Esophagus muscularis mucosa (tissue), 4 donors: ENCODE results near the gene ME3.

ENCODE experiments used
- CTCF ChIP-seq, 3 experiments: fragments of 200-600 bp in 2 of 3; fragments of 450-650 bp in 1 of 3; sonication (generic) in 2 of 3; IDR thresholded peaks; one replicate each; pipeline ENCODE4 v1.5.1; 2017 to 2019; ENCODE audit warnings: antibody characterized with exemption in 3 of 3, mild to moderate bottlenecking in 2 of 3, moderate library complexity in 1 of 3
- EP300 ChIP-seq: sonication (generic); formaldehyde crosslinking; IDR thresholded peaks from one replicate; pipeline ENCODE4 v1.6.1; 2017; ENCODE audit warnings: antibody characterized with exemption
- POLR2A ChIP-seq: fragments of 450-650 bp; IDR thresholded peaks from one replicate; pipeline ENCODE4 v1.6.1; 2017; ENCODE audit warnings: antibody characterized with exemption, moderate library complexity, mild to moderate bottlenecking, low read depth
- POLR2AphosphoS5 ChIP-seq, 2 donors: sonication (generic); formaldehyde crosslinking; IDR thresholded peaks; one replicate each; pipeline ENCODE4 v1.6.1; 2017; ENCODE audit warnings: antibody characterized with exemption in 2 of 2

GRCh38 chr11:86503131-86503530, 169.3 kb downstream of the ME3 start:
- TF ChIP-seq POLR2A (no peak), CTCF (IDR thresholded peaks at IDR 0.05) (no peak), POLR2AphosphoS5 (IDR thresholded peaks at IDR 0.05) (no peak), EP300 (no peak)
